NOMO-1 treated with dmso at 0.1 percent for 144 hours (cell line): ENCODE data around the gene C1orf105.
"Not testable (repeated sequence)": the region's sequence is repeated elsewhere in the genome, so short reads cannot be mapped to it uniquely, and the experiment has no call there.

Experiments used
- DNase-seq: peaks from one replicate; lab custom pipeline; 2025; ENCODE audit not compliant: unreplicated experiment; lab: John Stamatoyannopoulos, UW

Gene C1orf105

GRCh38 chr1:172423336-172423735 lies 2.9 kb downstream of the C1orf105 start:
- no peak for DNase-seq

GRCh38 chr1:172425339-172425738 lies 4.9 kb downstream of the C1orf105 start:
- DNase-seq = no peak

GRCh38 chr1:172427191-172427590 lies 6.7 kb downstream of the C1orf105 start:
- DNase-seq = no peak

GRCh38 chr1:172429331-172430127 lies 9.0 kb downstream of the C1orf105 start:
- peak; percentile 10 for DNase-seq

- no peak for DNase-seq
These were observed 9.6 kb downstream of the C1orf105 start for GRCh38 chr1:172430128-172430454.

- DNase-seq = no peak
These were observed 10.7 kb downstream of the C1orf105 start for GRCh38 chr1:172431204-172431603.

- DNase-seq = no peak
These were observed 11.3 kb downstream of the C1orf105 start for GRCh38 chr1:172431721-172432192.

GRCh38 chr1:172437183-172437582 lies 16.7 kb downstream of the C1orf105 start:
- not testable (repeated sequence) for DNase-seq

- DNase-seq = no peak
These were observed 21.9 kb downstream of the C1orf105 start for GRCh38 chr1:172442404-172442803.

GRCh38 chr1:172442843-172443565 lies 22.5 kb downstream of the C1orf105 start:
- DNase-seq = no peak

GRCh38 chr1:172443666-172444453 lies 23.4 kb downstream of the C1orf105 start, which contains the start of gene PIGC:
Gene PIGC, minus strand, starts transcription at chr1:172444069. Its CDS starts 1,447 bp downstream, at chr1:172442622.
- DNase-seq = peak; percentile 85

GRCh38 chr1:172446547-172446946 lies 26.1 kb downstream of the C1orf105 start:
- no peak for DNase-seq

GRCh38 chr1:172447641-172448040 lies 27.2 kb downstream of the C1orf105 start:
- peak; percentile 48 for DNase-seq

- DNase-seq = no peak
These were observed 28.6 kb downstream of the C1orf105 start for GRCh38 chr1:172448995-172449584.

GRCh38 chr1:172449585-172450523 lies 29.4 kb downstream of the C1orf105 start:
- peak; percentile 54 for DNase-seq

GRCh38 chr1:172450524-172450885 lies 30.0 kb downstream of the C1orf105 start:
- DNase-seq = no peak

GRCh38 chr1:172451002-172451443 lies 30.5 kb downstream of the C1orf105 start:
- DNase-seq = no peak

- DNase-seq = no peak
These were observed 32.2 kb downstream of the C1orf105 start for GRCh38 chr1:172452536-172453152.

GRCh38 chr1:172453153-172453545 lies 32.7 kb downstream of the C1orf105 start:
- DNase-seq = no peak
